Chondrocyte (in vitro differentiated cells): ENCODE results near the gene CERS3. TPM values are rescaled to one million over a fixed set of nuclear protein-coding genes. Genes with fewer than 3 reads are reported as not detected.

Source experiments
- DNase-seq: peaks from one replicate; pipeline ENCODE4 v3.0.0; 2021; ENCODE audit warnings: mixed read lengths, low spot score
- H3K27ac Mint-ChIP-seq: one replicate; pipeline ENCODE4 v1.8.0; 2021; ENCODE audit warnings: mild to moderate bottlenecking, moderate library complexity, mixed read lengths; ENCODE audit not compliant: unreplicated experiment
- H3K27me3 Mint-ChIP-seq: 2 replicates; pipeline ENCODE4 v1.8.0; 2021; ENCODE audit warnings: low read depth, mixed read lengths
- H3K36me3 Mint-ChIP-seq: 2 replicates; pipeline ENCODE4 v1.8.0; 2021; ENCODE audit warnings: low read depth, mixed read lengths
- H3K4me1 Mint-ChIP-seq: 2 replicates; pipeline ENCODE4 v1.8.0; 2021; ENCODE audit warnings: low read depth, mild to moderate bottlenecking, mixed read lengths
- H3K4me3 Mint-ChIP-seq: one replicate; pipeline ENCODE4 v1.8.0; 2021; ENCODE audit warnings: mild to moderate bottlenecking, moderate library complexity, mixed read lengths; ENCODE audit not compliant: unreplicated experiment
- H3K9me3 Mint-ChIP-seq: 2 replicates; pipeline ENCODE4 v1.8.0; 2021; ENCODE audit warnings: low read depth, mixed read lengths
- total RNA-seq: library from RNA; stranded (reverse); gene quantifications from 3 replicates; pipeline ENCODE4 v1.2.1, GENCODE V29; 2021
- TF ChIP-seq, protein P1 (sequence below): fragments of 200-600 bp; sonication (generic); IDR thresholded peaks from 2 replicates; pipeline ENCODE4 v1.5.0; 2021; ENCODE audit warnings: antibody characterized with exemption, mild to moderate bottlenecking, moderate library complexity

Gene CERS3
- total RNA-seq, 1 donor from 2014 or later = not detected

DNA sequence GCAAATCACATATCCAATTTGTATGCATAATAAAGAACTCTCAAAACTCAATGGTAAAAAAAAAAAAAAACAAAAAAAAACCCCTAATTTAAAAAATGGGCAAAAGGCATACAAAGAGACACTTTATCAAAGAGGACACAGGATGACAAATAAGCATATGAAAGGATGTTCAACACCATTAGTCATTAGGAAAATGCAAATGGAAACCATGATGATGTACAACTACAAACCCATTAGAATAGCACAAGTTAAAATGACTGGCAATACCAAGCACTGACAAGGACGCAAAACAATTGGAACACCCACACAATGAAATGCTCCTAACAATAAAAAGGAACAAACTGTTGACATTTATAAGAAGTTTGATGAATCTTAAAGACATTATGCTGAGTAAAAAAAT, 123.6 kb downstream of the CERS3 start:
- Mint-ChIP-seq H3K9me3 (peaks cover 11% of the 10 kb centered on the region), H3K27ac (no peak overlapping the region), H3K4me1 (no peaks in the 10 kb centered on the region), H3K36me3 (peaks cover 1% of the 10 kb centered on the region), H3K27me3 (peaks cover 10% of the 10 kb centered on the region), H3K4me3 (no peak overlapping the region)
- TF ChIP-seq, protein P1, sequence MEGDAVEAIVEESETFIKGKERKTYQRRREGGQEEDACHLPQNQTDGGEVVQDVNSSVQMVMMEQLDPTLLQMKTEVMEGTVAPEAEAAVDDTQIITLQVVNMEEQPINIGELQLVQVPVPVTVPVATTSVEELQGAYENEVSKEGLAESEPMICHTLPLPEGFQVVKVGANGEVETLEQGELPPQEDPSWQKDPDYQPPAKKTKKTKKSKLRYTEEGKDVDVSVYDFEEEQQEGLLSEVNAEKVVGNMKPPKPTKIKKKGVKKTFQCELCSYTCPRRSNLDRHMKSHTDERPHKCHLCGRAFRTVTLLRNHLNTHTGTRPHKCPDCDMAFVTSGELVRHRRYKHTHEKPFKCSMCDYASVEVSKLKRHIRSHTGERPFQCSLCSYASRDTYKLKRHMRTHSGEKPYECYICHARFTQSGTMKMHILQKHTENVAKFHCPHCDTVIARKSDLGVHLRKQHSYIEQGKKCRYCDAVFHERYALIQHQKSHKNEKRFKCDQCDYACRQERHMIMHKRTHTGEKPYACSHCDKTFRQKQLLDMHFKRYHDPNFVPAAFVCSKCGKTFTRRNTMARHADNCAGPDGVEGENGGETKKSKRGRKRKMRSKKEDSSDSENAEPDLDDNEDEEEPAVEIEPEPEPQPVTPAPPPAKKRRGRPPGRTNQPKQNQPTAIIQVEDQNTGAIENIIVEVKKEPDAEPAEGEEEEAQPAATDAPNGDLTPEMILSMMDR = no peak
- DNase-seq = no peak

DNA sequence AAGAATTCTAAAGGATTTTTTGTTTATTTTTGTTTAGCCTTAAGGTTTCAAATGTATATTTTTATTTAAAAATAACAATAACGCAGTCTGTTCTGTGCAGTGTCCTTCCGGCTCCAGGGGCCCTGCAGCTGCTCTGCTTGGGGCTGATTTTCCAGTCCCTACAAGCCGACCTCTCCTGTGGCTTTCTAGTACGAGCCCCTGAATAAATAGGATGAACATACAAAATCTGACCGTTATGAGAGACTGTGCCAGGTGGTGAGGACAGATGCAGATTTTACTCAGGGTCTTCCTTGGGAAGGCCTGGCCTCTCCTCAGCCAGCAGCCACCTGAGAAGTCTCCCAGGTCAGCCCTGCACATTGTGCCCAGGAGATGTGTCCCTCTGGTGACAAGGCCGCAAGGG, 127.8 kb downstream of the CERS3 start:
- no peak overlapping the region for H3K27ac Mint-ChIP-seq
- H3K9me3 Mint-ChIP-seq = peaks cover 11% of the 10 kb centered on the region
- TF ChIP-seq, protein P1 = no peak
- H3K27me3 Mint-ChIP-seq = peaks cover 16% of the 10 kb centered on the region
- H3K4me1 Mint-ChIP-seq = no peaks in the 10 kb centered on the region
- no peak for DNase-seq
- no peaks in the 10 kb centered on the region for H3K36me3 Mint-ChIP-seq
- no peak overlapping the region for H3K4me3 Mint-ChIP-seq

GRCh38 chr15:100394736-100395440, 133.9 kb downstream of the CERS3 start:
- no peaks in the 10 kb centered on the region for H3K36me3 Mint-ChIP-seq

DNA sequence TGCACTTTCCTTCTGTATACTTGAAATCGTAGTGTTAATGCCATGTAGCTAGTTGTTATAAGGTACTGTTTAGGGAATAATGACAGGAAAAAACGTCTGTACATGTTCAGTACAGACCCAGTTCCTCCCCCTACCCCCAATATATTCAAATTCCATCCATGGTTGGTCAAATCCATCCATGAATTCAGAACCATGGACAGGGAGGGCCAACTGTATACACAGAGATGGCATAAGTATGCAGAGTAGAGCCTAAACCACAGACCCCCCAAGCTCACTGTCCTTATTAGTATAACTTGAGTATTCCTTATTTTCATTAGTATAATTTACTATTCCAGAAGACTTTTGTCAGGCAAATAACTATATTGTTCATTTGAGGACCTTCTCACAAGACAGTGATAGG, 135.7 kb downstream of the CERS3 start:
- no peaks in the 10 kb centered on the region for H3K4me1 Mint-ChIP-seq
- H3K4me3 Mint-ChIP-seq = no peak overlapping the region
- H3K27me3 Mint-ChIP-seq = peaks cover 7% of the 10 kb centered on the region
- H3K27ac Mint-ChIP-seq = no peak overlapping the region
- no peak for DNase-seq
- no peaks in the 10 kb centered on the region for H3K36me3 Mint-ChIP-seq
- TF ChIP-seq, protein P1 = no peak
- H3K9me3 Mint-ChIP-seq = peaks cover 9% of the 10 kb centered on the region

More at GRCh38 chr15:100394736-100395440, 133.9 kb downstream of the CERS3 start:
- Mint-ChIP-seq H3K27ac (no peak overlapping the region), H3K4me3 (no peak overlapping the region), H3K4me1 (no peaks in the 10 kb centered on the region), H3K27me3 (peaks cover 7% of the 10 kb centered on the region), H3K9me3 (peaks cover 3% of the 10 kb centered on the region)
- no peak for DNase-seq
- TF ChIP-seq, protein P1 = no peak

DNA sequence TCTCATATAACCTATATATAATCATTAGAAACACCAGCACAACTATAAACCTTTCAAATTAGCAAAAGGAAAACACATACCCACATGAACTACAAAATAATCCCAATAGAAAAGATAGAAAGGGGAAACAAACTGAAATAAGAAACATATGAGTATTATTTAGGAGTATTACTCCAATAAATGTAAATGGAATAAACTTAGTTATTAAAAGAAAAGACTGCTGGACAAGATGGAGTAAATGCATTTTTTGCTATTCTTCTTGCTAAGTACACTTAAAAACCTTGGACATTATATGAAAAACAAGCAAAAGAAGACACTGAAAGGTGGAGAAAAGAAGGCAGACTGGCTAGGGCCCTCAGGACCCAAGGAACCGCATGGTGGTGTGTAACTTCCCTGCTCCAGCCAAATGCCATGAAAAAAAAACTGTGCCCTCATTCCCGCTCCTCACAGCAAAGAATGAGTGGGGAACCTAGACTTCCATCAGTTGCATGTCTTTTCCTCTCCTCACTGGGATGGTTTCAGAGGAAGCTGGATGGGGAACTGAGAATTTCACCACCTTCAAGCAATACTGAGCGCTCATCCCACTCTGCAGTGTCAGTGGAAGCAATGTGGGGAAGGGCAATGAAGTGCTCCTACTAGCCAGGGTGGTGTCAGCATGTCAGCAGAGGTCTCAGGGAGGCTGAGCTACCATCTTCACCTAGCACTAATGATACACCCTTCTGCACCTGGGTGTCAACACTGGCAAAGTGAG, 143.3 kb downstream of the CERS3 start:
- no peaks in the 10 kb centered on the region for H3K27me3 Mint-ChIP-seq
- H3K36me3 Mint-ChIP-seq = peaks cover 7% of the 10 kb centered on the region
- DNase-seq = no peak
- TF ChIP-seq, protein P1 = no peak
- H3K4me3 Mint-ChIP-seq = no peak overlapping the region
- peaks cover 31% of the 10 kb centered on the region for H3K9me3 Mint-ChIP-seq
- no peaks in the 10 kb centered on the region for H3K4me1 Mint-ChIP-seq
- no peak overlapping the region for H3K27ac Mint-ChIP-seq
